ENCODE data around the gene KIAA0825. TPM values are rescaled to one million over a fixed set of nuclear protein-coding genes. Genes with fewer than 3 reads are reported as not detected.

Gene KIAA0825
- total RNA-seq, 1 experiment from 2014 or later: 1.3 TPM

DNA sequence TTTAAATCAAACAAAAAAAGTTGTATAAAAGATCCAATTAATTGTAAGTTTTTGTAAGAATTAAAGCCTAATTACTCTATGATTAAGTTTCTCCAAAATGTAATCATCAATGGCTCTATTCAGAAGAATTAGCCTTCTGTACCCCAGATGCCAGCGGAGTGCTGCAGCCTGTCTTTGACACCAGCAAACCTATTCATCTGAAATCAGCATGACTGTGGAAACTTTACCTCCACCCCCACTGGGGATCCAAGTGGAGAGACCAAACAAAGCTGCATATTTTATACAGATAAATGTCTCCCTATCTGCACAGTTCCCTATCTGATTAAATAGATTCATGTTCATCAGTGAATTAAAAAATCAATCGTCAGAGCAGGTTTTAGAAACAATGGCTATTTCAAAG lies 426.8 kb downstream of the KIAA0825 start:
- Mint-ChIP-seq H3K4me1 (peaks cover 38% of the 10 kb centered on the region), H3K27me3 (ENCODE audit: low read depth) (no peaks in the 10 kb centered on the region), H3K9me3 (peaks cover 12% of the 10 kb centered on the region), H3K4me3 (no peak overlapping the region), H3K27ac (no peak overlapping the region), H3K36me3 (peaks cover 7% of the 10 kb centered on the region; the same call in 1 of the 2 replicates)
- TF ChIP-seq, protein P1, sequence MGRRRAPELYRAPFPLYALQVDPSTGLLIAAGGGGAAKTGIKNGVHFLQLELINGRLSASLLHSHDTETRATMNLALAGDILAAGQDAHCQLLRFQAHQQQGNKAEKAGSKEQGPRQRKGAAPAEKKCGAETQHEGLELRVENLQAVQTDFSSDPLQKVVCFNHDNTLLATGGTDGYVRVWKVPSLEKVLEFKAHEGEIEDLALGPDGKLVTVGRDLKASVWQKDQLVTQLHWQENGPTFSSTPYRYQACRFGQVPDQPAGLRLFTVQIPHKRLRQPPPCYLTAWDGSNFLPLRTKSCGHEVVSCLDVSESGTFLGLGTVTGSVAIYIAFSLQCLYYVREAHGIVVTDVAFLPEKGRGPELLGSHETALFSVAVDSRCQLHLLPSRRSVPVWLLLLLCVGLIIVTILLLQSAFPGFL (CRISPR knock-in tag; IDR thresholded peaks at IDR 0.05; ENCODE audit: borderline replicate concordance): no peak
- TF ChIP-seq TP53 (CRISPR knock-in tag; IDR thresholded peaks at IDR 0.05) (no peak), TEAD1 (CRISPR knock-in tag; IDR thresholded peaks at IDR 0.05) (no peak), NR1H2 (CRISPR knock-in tag; IDR thresholded peaks at IDR 0.05) (no peak)
- ATAC-seq (peak; percentile 41; the same call in 1 of the 2 replicates), DNase-seq (ENCODE audit: low spot score) (no peak)
- ChIA-PET CTCF (interaction anchor here (1.3 to 2.7 kb wide), 2 partner anchors 10 to 501 kb away, joined by 3 to 20 read pairs; no protein-coding TSS in a partner anchor), POLR2A (no interaction called here)

DNA sequence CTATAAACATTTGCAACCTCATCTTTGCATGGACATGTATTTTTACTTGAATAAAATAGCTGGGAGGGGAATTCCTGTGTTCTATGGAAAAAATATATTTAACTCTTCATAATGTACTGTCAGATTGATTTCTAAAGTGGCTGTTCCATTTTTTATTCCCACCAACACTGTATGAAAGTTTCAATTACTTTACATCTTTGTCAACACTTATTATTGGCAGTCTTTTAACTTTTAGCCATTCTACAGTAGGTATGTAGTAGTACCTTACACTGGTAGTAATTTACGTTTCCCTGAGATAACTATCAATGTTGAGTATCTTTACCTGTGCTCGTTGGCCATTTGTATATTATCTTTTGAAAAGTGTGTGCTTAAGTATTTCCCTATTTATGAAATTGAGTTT lies 429.7 kb downstream of the KIAA0825 start:
- H3K27me3 Mint-ChIP-seq (ENCODE audit: low read depth): no peaks in the 10 kb centered on the region
- peaks cover 7% of the 10 kb centered on the region; the same call in 1 of the 2 replicates for H3K36me3 Mint-ChIP-seq
- ATAC-seq (no peak), DNase-seq (ENCODE audit: low spot score) (no peak)
- TF ChIP-seq CREB1 (CRISPR knock-in tag; IDR thresholded peaks at IDR 0.05) (no peak), ELF4 (CRISPR knock-in tag; IDR thresholded peaks at IDR 0.05; ENCODE audit: low read depth) (no peak), FOXJ3 (CRISPR knock-in tag; IDR thresholded peaks at IDR 0.05; ENCODE audit: borderline replicate concordance) (no peak), NR1H2 (CRISPR knock-in tag; IDR thresholded peaks at IDR 0.05) (no peak), RORB (CRISPR knock-in tag; IDR thresholded peaks at IDR 0.05) (no peak), NFE2L1 (CRISPR knock-in tag; IDR thresholded peaks at IDR 0.05) (no peak), ZNF317 (CRISPR knock-in tag; IDR thresholded peaks at IDR 0.05; ENCODE audit: borderline replicate concordance, low read depth) (no peak), ZNF396 (CRISPR knock-in tag; IDR thresholded peaks at IDR 0.05; ENCODE audit: borderline replicate concordance) (no peak), RELA (CRISPR knock-in tag; IDR thresholded peaks at IDR 0.05; ENCODE audit: borderline replicate concordance) (no peak)
- TF ChIP-seq, protein P2, sequence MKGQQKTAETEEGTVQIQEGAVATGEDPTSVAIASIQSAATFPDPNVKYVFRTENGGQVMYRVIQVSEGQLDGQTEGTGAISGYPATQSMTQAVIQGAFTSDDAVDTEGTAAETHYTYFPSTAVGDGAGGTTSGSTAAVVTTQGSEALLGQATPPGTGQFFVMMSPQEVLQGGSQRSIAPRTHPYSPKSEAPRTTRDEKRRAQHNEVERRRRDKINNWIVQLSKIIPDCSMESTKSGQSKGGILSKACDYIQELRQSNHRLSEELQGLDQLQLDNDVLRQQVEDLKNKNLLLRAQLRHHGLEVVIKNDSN (CRISPR knock-in tag; IDR thresholded peaks at IDR 0.05): no peak
- TF ChIP-seq, protein P3, sequence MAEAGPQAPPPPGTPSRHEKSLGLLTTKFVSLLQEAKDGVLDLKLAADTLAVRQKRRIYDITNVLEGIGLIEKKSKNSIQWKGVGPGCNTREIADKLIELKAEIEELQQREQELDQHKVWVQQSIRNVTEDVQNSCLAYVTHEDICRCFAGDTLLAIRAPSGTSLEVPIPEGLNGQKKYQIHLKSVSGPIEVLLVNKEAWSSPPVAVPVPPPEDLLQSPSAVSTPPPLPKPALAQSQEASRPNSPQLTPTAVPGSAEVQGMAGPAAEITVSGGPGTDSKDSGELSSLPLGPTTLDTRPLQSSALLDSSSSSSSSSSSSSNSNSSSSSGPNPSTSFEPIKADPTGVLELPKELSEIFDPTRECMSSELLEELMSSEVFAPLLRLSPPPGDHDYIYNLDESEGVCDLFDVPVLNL (CRISPR knock-in tag; IDR thresholded peaks at IDR 0.05; ENCODE audit: borderline replicate concordance, low read depth): no peak
- TF ChIP-seq, protein P4, sequence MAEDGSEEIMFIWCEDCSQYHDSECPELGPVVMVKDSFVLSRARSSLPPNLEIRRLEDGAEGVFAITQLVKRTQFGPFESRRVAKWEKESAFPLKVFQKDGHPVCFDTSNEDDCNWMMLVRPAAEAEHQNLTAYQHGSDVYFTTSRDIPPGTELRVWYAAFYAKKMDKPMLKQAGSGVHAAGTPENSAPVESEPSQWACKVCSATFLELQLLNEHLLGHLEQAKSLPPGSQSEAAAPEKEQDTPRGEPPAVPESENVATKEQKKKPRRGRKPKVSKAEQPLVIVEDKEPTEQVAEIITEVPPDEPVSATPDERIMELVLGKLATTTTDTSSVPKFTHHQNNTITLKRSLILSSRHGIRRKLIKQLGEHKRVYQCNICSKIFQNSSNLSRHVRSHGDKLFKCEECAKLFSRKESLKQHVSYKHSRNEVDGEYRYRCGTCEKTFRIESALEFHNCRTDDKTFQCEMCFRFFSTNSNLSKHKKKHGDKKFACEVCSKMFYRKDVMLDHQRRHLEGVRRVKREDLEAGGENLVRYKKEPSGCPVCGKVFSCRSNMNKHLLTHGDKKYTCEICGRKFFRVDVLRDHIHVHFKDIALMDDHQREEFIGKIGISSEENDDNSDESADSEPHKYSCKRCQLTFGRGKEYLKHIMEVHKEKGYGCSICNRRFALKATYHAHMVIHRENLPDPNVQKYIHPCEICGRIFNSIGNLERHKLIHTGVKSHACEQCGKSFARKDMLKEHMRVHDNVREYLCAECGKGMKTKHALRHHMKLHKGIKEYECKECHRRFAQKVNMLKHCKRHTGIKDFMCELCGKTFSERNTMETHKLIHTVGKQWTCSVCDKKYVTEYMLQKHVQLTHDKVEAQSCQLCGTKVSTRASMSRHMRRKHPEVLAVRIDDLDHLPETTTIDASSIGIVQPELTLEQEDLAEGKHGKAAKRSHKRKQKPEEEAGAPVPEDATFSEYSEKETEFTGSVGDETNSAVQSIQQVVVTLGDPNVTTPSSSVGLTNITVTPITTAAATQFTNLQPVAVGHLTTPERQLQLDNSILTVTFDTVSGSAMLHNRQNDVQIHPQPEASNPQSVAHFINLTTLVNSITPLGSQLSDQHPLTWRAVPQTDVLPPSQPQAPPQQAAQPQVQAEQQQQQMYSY (CRISPR knock-in tag; IDR thresholded peaks at IDR 0.05): no peak
- TF ChIP-seq, protein P5, sequence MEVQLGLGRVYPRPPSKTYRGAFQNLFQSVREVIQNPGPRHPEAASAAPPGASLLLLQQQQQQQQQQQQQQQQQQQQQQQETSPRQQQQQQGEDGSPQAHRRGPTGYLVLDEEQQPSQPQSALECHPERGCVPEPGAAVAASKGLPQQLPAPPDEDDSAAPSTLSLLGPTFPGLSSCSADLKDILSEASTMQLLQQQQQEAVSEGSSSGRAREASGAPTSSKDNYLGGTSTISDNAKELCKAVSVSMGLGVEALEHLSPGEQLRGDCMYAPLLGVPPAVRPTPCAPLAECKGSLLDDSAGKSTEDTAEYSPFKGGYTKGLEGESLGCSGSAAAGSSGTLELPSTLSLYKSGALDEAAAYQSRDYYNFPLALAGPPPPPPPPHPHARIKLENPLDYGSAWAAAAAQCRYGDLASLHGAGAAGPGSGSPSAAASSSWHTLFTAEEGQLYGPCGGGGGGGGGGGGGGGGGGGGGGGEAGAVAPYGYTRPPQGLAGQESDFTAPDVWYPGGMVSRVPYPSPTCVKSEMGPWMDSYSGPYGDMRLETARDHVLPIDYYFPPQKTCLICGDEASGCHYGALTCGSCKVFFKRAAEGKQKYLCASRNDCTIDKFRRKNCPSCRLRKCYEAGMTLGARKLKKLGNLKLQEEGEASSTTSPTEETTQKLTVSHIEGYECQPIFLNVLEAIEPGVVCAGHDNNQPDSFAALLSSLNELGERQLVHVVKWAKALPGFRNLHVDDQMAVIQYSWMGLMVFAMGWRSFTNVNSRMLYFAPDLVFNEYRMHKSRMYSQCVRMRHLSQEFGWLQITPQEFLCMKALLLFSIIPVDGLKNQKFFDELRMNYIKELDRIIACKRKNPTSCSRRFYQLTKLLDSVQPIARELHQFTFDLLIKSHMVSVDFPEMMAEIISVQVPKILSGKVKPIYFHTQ (CRISPR knock-in tag; IDR thresholded peaks at IDR 0.05): no peak
- TF ChIP-seq, protein P6, sequence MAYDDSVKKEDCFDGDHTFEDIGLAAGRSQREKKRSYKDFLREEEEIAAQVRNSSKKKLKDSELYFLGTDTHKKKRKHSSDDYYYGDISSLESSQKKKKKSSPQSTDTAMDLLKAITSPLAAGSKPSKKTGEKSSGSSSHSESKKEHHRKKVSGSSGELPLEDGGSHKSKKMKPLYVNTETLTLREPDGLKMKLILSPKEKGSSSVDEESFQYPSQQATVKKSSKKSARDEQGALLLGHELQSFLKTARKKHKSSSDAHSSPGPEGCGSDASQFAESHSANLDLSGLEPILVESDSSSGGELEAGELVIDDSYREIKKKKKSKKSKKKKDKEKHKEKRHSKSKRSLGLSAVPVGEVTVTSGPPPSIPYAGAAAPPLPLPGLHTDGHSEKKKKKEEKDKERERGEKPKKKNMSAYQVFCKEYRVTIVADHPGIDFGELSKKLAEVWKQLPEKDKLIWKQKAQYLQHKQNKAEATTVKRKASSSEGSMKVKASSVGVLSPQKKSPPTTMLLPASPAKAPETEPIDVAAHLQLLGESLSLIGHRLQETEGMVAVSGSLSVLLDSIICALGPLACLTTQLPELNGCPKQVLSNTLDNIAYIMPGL (CRISPR knock-in tag; IDR thresholded peaks at IDR 0.05): no peak
- H3K4me3 Mint-ChIP-seq: no peak overlapping the region
- ChIA-PET POLR2A (no interaction called here), CTCF (no interaction called here)
- peaks cover 12% of the 10 kb centered on the region for H3K9me3 Mint-ChIP-seq
- peaks cover 35% of the 10 kb centered on the region for H3K4me1 Mint-ChIP-seq
- no peak overlapping the region for H3K27ac Mint-ChIP-seq
